NAMALWA (cell line): ENCODE data around the gene MACROD1.

Source experiments
- DNase-seq: peaks from one replicate; pipeline ENCODE4 v3.0.0-alpha.2; 2015; ENCODE audit warnings: low spot score

MACROD1 gene

DNA sequence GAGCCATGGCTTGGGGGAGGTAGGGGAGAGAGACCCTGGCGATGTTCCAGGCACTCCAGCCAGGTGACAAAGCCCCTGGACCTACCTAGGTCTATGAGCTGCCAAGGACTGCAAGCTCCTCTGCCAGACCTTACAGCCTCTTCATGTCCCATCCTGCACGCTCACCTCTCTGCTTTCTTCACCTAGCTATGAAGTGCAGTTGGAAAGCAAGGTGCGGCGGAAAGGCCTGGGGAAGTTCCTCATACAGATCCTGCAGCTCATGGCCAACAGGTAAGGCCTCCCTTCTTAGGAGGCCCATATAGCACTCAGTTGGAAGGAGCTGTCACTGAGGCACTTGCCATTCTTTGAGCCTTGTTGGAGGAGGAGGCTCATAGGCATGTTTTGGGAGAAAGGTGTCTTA lies 213.3 kb downstream of the MACROD1 start:
- DNase-seq = no peak

DNA sequence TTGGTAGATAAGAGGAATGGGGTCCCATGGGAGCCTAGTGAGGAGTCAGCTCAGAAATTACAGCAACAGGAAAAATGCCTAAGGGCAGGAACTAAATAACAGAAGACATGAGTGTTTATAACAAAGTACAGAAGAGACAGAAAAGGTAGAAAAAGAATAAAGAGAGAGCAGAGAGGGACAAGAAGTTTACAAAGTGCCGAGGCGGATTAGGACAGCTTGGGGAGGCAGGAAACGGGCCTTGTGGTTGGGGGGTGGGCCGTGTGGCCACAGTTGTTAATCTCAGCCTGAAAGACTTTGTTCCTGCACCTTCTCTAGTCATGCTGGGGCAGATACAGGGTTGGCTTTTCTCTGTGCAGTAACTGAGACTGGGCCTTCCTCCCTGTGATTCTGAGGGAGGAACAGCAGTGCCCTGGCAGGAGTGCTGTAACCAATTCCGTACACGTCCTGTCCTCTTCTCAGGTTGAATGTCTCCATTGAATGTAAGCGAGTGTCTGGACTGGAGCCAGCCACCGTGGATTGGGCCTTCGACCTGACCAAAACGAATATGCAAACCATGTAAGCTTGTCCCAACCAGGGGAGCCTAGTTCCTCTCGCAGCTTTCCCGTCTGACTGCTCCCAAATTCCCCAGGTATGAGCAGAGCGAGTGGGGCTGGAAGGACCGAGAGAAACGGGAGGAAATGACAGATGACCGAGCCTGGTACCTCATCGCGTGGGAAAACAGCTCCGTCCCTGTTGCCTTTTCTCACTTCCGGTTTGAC lies 214.0 kb downstream of the MACROD1 start:
- DNase-seq = no peak
